Stomach (tissue), 9 donors: ENCODE data around the gene GPR171. TPM values are rescaled to one million over a fixed set of nuclear protein-coding genes. Genes with fewer than 3 reads are reported as not detected.

ENCODE experiments used
- DNase-seq, 2 donors: peaks; one replicate each; pipeline versions ENCODE4 v3.0.0 to v3.0.0-alpha.2; 2013 to 2019
- H3K27ac ChIP-seq, 5 donors: fragments of 200-600 bp in 4 of 5; sonication (generic) in 4 of 5; one replicate each; pipeline ENCODE4 v1.5.1; 2013 to 2019; ENCODE audit warnings: mild to moderate bottlenecking in 1 of 5, moderate library complexity in 1 of 5
- H3K27me3 ChIP-seq, 3 donors: fragments of 200-600 bp; sonication (generic); one replicate each; pipeline ENCODE4 v1.5.1; 2017 to 2019; ENCODE audit warnings: mixed run types in 1 of 3
- H3K36me3 ChIP-seq, 4 donors: fragments of 200-600 bp; sonication (generic); 1 replicate in 3 of 4; 2 replicates in 1 of 4; pipeline ENCODE4 v1.5.1; 2016 to 2019
- H3K4me1 ChIP-seq, 4 donors: fragments of 200-600 bp; sonication (generic); one replicate each; pipeline ENCODE4 v1.5.1; 2016 to 2019
- H3K4me3 ChIP-seq, 4 donors: fragments of 200-600 bp; sonication (generic) in 3 of 4; one replicate each; pipeline ENCODE4 v1.5.1; 2016 to 2019; ENCODE audit warnings: mild to moderate bottlenecking in 1 of 4
- H3K9me3 ChIP-seq, 4 donors: fragments of 200-600 bp; sonication (generic); one replicate each; pipeline ENCODE4 v1.5.1; 2016 to 2019
- CTCF ChIP-seq, 7 experiments: fragments of 450-650 bp in 4 of 7; fragments of 200-600 bp in 3 of 7; sonication (generic) in 3 of 7; IDR thresholded peaks; one replicate each; pipeline ENCODE4 v1.5.1; 2016 to 2019; ENCODE audit warnings: antibody characterized with exemption in 7 of 7, control low read depth in 2 of 7, mild to moderate bottlenecking in 1 of 7
- EP300 ChIP-seq: sonication (generic); formaldehyde crosslinking; IDR thresholded peaks from one replicate; pipeline ENCODE4 v1.6.1; 2017; ENCODE audit warnings: antibody characterized with exemption
- POLR2A ChIP-seq, 4 donors: fragments of 450-650 bp; IDR thresholded peaks; one replicate each; pipeline ENCODE4 v1.6.1; 2016; ENCODE audit warnings: antibody characterized with exemption in 4 of 4, control low read depth in 2 of 4, mild to moderate bottlenecking in 1 of 4, moderate library complexity in 1 of 4
- POLR2AphosphoS5 ChIP-seq, 3 donors: sonication (generic); formaldehyde crosslinking; IDR thresholded peaks; one replicate each; pipeline ENCODE4 v1.6.1; 2016; ENCODE audit warnings: antibody characterized with exemption in 3 of 3
- WGBS, 5 donors: extraction: QIAGEN DNeasy Blood & Tissue Kit in 3 of 5; methylation state at CpG; one replicate each; pipeline versions ENCODE4 v1.1.5 to v1.1.7; 2013 to 2018; 5-methylcytosine and 5-hydroxymethylcytosine counted together
- intact Hi-C: fragments of 100-400 bp; cut with DNase I; formaldehyde crosslinking; loops from one replicate; pipeline ENCODE4 v1.15.1; 2023; ENCODE audit warnings: low total_unique reads
- polyA plus RNA-seq, 3 donors: library from polyadenylated mRNA; stranded (reverse); fragments of 200-250 nt; gene quantifications; one replicate each; pipeline ENCODE4 v1.2.3, GENCODE V29; 2013
- total RNA-seq, 5 donors: library from RNA; depleted of rRNA; stranded (reverse); fragments of >200 nt; gene quantifications; one replicate each; pipeline versions ENCODE4 v1.1.0 to v1.2.3, GENCODE V29; 2014 to 2016
- donor health status: healthy with polysubstance abuse.
- donor health status: Bipolar disorder and iron deficiency.
- donor health status: healthy.

The GPR171 gene
- total and polyA plus RNA-seq, 8 donors: 0.44 to 37.5 (median 1.4) TPM; not detected in 1

GRCh38 chr3:151192545-151192944 lies 10.5 kb downstream of the GPR171 start:
- TF ChIP-seq POLR2AphosphoS5 (IDR thresholded peaks at IDR 0.05) (no peak), CTCF (IDR thresholded peaks at IDR 0.05) (no peak), EP300 (no peak), POLR2A (IDR thresholded peaks at IDR 0.05) (no peak)
- Histone ChIP-seq H3K27me3 (no peaks in the 10 kb centered on the region), H3K4me3 (no peak overlapping the region), H3K9me3 (no peaks in the 10 kb centered on the region), H3K27ac (no peak overlapping the region), H3K36me3 (no peaks in the 10 kb centered on the region), H3K4me1 (no peaks in the 10 kb centered on the region)
- intact Hi-C loops: no loop called here
- no peak for DNase-seq
- 90 to 92% (median 91%) methylated on average over 6 of the region's 6 CpGs for WGBS, 5 donors

GRCh38 chr3:151191095-151191494 lies 11.9 kb downstream of the GPR171 start:
- Histone ChIP-seq H3K4me1 (no peaks in the 10 kb centered on the region), H3K27ac (no peak overlapping the region), H3K36me3 (no peaks in the 10 kb centered on the region), H3K27me3 (no peaks in the 10 kb centered on the region), H3K4me3 (no peak overlapping the region), H3K9me3 (no peaks in the 10 kb centered on the region)
- intact Hi-C loops: no loop called here
- WGBS, 5 donors: 75 to 94% (median 85%) methylated on average over 1 of the region's 1 CpG
- DNase-seq: no peak
- no peak for TF ChIP-seq EP300
- no peak for TF ChIP-seq CTCF (IDR thresholded peaks at IDR 0.05)
- no peak for TF ChIP-seq POLR2AphosphoS5 (IDR thresholded peaks at IDR 0.05)
- TF ChIP-seq POLR2A (IDR thresholded peaks at IDR 0.05): no peak

GRCh38 chr3:151183265-151183671 lies 19.7 kb downstream of the GPR171 start:
- Histone ChIP-seq H3K36me3 (no peaks in the 10 kb centered on the region), H3K4me3 (no peak overlapping the region), H3K27ac (no peak overlapping the region), H3K27me3 (no peaks in the 10 kb centered on the region), H3K4me1 (no peaks in the 10 kb centered on the region), H3K9me3 (no peaks in the 10 kb centered on the region)
- peak in 1 of 2 donors; percentile 24 for DNase-seq
- 55 to 69% (median 60%) methylated on average over 5 of the region's 5 CpGs for whole genome bisulfite sequencing, 5 donors
- TF ChIP-seq POLR2A (IDR thresholded peaks at IDR 0.05) (no peak), POLR2AphosphoS5 (IDR thresholded peaks at IDR 0.05) (peak in 1 of 3 donors; percentile 15)
- intact Hi-C loops: no loop called here

GRCh38 chr3:151182349-151183079 lies 20.5 kb downstream of the GPR171 start:
- no peak for TF ChIP-seq POLR2A (IDR thresholded peaks at IDR 0.05)
- TF ChIP-seq EP300: no peak
- no peak for TF ChIP-seq POLR2AphosphoS5 (IDR thresholded peaks at IDR 0.05)
- no peak for TF ChIP-seq CTCF (IDR thresholded peaks at IDR 0.05)
- WGBS, 5 donors: 50 to 71% (median 65%) methylated on average over 5 of the region's 5 CpGs
- intact Hi-C loops: no loop called here

GRCh38 chr3:151178208-151178845 lies 24.7 kb downstream of the GPR171 start:
- H3K4me3 ChIP-seq: no peak overlapping the region
- intact Hi-C loops: no loop called here
- no peaks in the 10 kb centered on the region for H3K4me1 ChIP-seq
- H3K27me3 ChIP-seq: no peaks in the 10 kb centered on the region
- DNase-seq: peak in 1 of 2 donors; percentile 76
- TF ChIP-seq POLR2A (IDR thresholded peaks at IDR 0.05) (no peak), POLR2AphosphoS5 (IDR thresholded peaks at IDR 0.05) (no peak), EP300 (no peak), CTCF (IDR thresholded peaks at IDR 0.05) (no peak)
- no peaks in the 10 kb centered on the region for H3K36me3 ChIP-seq
- WGBS, 5 donors: 28 to 47% (median 38%) methylated on average over 2 of the region's 2 CpGs
- no peak overlapping the region for H3K27ac ChIP-seq
- no peaks in the 10 kb centered on the region for H3K9me3 ChIP-seq

More at GRCh38 chr3:151182349-151183079, 20.5 kb downstream of the GPR171 start:
- no peak overlapping the region for H3K4me3 ChIP-seq
- no peak for DNase-seq
- no peaks in the 10 kb centered on the region for H3K27me3 ChIP-seq
- no peaks in the 10 kb centered on the region for H3K9me3 ChIP-seq
- H3K4me1 ChIP-seq: no peaks in the 10 kb centered on the region
- no peaks in the 10 kb centered on the region for H3K36me3 ChIP-seq
- H3K27ac ChIP-seq: no peak overlapping the region
